Erythroblast (primary cell): ENCODE measurements around the gene BBS10.

Source experiments
- GATA1 ChIP-seq: IDR thresholded peaks from 2 replicates; pipeline ENCODE4 v1.6.1; 2011; ENCODE audit warnings: low read depth, mild to moderate bottlenecking, control low read depth, low read length, moderate library complexity
- POLR2A ChIP-seq: IDR thresholded peaks from 2 replicates; pipeline ENCODE4 v1.6.1; 2011; ENCODE audit warnings: mild to moderate bottlenecking, low read length

DNA sequence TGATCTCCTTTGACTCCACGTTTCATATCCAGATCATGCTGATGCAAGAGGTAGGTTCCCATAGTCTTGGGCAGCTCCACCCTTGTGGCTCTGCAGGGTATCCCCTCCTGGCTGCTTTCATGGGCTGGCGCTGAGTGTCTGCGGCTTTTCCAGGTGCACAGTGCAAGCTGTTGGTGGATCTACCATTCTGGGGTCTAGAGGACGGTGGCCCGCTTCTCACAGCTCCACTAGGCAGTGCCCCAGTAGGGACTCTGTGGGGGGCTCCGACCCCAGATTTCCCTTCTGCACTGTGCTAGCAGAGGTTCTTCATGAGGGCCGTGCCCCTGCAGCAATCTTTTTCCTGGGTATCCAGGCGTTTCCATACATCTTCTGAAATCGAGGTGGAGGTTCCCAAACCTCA lies 12.1 kb upstream of the BBS10 start:
- TF ChIP-seq POLR2A (no peak), GATA1 (no peak)
